Right lung (tissue), 5 donors: ENCODE measurements around the gene JCHAIN. TPM values are rescaled to one million over a fixed set of nuclear protein-coding genes. Genes with fewer than 3 reads are reported as not detected.
"Not testable (repeated sequence)": the region's sequence is repeated elsewhere in the genome, so short reads cannot be mapped to it uniquely, and the experiment has no call there.

ENCODE experiments used
- DNase-seq, 2 donors: peaks; one replicate each; pipeline ENCODE4 v3.0.0-alpha.2; 2013
- polyA plus RNA-seq, 5 donors: library from polyadenylated mRNA; unstranded; fragments of 120-200 nt; gene quantifications; one replicate each; pipeline versions ENCODE4 v1.2.1 to v1.2.3, GENCODE V29; 2013; ENCODE audit warnings: inconsistent platforms in 1 of 5, low replicate concordance in 1 of 5; ENCODE audit not compliant: insufficient read length in 5 of 5, insufficient read depth in 1 of 5

Gene JCHAIN
- polyA plus RNA-seq, 5 donors, result 1.9 to 4.1 (median 2.2) TPM

DNA sequence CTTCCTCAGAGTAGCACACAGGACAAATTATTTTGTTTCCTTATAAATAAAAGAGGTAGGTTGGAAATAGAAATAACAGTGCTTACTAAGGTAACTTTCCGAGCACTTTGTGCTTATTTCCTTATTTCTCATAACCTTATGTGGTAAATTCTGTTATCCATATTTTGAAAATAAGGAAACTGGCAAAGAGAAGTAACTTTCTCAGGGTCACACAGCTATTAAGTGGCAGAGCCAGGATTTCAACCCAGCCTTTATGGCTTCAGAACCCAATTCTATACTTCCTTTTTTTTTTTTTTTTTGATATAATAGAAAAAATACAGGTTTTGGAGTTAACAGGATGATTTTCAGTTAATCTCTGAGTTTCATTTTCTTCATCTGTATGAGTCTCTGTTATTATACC, 25.4 kb upstream of the JCHAIN start:
- DNase-seq, result no peak

GRCh38 chr4:70688795-70689231, 22.5 kb upstream of the JCHAIN start:
- no peak for DNase-seq

DNA sequence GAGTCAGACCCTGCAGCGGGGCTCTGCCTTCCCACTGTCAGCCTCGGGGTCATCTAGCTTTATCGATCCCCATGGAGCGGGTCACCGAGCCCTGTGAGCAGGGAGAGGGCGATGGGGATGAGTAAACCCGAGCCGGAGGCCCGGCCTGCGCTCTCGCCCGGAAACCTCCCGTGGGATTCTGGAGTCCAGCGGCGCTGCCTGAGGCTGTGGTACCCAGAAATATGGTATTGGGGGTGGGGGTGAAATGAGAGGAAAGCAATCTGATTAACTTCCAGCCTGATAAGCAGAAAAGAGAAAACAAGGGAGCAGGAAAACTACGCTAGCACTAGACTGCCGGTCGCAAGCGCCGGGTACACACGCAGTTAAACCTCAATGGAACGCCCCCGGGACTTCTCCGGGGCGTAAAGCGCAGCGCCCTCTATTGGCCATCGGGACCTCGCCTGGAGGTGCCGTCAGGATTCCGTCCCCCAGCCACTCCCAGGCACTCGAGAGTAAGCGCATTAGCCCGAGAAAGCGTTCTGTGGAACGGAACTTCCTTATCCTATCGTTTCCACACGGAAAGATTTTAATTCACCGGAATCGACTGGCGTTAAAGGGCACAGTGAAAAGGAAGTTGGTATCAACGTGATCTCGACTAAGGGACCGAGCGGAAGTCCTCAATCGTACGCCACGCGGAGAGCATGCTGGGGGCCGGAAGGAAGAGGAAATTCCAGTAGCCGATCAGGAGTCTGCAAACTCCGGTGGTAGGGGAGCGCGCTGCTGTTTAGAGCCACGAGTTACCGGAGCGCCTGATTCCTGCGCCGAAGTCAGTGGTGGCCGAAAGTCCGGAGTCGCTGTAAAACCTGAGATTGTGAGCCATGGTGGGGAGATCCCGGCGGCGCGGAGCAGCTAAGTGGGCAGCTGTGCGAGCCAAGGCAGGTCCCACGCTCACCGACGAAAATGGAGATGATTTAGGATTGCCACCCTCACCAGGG, 21.8 kb upstream of the JCHAIN start, which contains the start of gene UTP3:
Gene UTP3, plus strand, starts transcription at position 712 of the 974 bp plus-strand sequence. Its CDS starts 146 bp downstream, at position 858.
- peak; percentile 97 to 98 for DNase-seq

DNA sequence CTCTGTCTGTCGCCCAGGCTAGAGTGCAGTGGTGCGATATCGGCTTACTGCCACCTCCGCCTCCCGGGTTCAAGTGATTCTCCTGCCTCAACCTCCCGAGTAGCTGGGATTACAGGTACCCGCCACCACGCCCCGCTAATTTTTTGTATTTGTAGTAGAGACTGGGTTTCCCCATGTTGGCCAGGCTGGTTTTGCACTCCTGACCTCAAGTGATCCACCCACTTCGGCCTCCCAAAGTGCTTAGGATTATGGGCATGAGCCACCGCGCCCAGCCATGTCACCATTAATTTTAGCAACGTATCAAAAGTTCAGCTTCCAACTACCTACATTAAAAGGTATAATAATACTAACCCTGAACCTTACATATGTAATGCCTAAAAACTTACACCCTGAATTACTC, 21.1 kb upstream of the JCHAIN start:
- DNase-seq, result no peak

DNA sequence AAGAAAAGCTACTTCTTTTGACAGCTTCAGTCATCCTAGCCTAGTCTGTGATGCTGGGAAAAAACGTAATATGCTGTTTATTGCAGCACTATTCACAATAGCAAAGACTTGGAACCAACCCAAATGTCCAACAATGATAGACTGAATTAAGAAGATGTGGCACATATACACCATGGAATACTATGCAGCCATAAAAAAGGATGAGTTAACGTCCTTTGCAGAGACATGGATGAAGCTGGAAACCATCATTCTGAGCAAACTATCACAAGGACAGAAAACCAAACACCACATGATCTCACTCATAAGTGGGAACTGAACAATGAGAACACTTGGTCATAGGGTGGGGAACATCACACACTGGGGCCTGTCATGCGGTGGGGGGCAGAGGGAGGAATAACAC, 15.8 kb upstream of the JCHAIN start:
- not testable (repeated sequence) for DNase-seq

DNA sequence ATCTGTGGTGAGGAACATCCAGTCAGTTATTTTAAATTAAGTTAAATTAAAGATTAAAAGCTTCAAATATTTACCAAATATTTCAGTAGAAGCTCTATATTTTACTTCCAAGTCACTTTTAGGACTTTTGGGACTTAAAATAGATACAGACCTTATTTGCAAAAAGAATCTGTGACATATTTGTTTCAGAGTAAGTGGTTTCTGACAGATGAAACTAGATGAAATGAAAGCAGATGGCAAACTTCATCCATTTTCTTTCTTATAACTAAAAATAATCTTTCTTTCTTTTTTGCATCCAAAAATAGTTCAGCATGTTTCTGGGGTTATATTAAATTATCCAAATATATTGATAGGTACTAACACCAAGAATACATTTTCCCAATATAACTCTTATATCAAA, 15.4 kb upstream of the JCHAIN start:
- no peak for DNase-seq

DNA sequence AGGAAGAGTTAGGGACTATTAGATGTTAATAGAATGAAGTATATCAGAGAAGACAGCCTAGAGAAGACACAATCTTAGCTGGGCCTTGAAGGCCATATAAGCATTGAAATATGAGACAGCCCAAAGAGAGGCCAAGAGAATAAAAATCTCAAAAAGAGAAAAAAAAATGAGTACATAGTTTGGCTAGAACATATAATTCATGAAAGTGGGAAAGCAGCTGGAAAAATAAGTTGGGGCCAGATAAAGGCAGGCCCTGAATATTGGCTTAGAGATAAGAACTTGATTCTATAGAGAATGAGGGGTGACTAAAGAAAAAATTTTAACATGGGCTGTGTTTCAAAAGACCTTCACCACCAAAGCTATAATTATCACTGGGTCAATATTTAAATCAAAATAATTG, 14.6 kb upstream of the JCHAIN start:
- DNase-seq, result peak; percentile 57 to 62

DNA sequence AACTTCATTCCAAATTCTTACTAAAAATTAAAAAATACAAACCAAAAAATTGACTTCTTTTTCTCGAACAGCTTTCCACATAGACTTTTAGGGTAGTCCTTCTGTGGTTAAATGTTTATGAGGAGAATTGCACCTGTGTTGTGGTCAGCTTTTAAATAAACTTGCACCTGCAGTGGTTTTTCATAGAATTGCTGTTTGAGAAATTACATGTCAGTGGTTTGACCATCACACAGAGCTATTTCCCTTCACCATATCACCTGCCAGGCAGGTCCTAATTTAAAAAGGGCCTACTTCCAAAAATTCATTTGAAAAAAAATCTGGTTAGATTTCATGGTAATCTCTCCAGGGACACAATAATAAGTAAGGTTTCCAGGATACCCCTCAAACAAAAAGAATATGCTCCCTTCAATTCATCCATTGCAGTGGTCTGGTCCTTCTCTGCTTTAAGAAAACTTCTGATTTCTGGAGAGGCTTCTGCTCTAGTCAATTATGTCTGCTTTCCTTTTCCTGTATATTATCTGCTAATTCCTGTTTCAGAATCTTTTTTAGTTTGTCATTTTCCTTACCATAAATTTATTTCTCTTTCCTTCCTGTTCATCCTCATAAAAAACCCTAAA, 12.2 kb upstream of the JCHAIN start:
- no peak for DNase-seq

DNA sequence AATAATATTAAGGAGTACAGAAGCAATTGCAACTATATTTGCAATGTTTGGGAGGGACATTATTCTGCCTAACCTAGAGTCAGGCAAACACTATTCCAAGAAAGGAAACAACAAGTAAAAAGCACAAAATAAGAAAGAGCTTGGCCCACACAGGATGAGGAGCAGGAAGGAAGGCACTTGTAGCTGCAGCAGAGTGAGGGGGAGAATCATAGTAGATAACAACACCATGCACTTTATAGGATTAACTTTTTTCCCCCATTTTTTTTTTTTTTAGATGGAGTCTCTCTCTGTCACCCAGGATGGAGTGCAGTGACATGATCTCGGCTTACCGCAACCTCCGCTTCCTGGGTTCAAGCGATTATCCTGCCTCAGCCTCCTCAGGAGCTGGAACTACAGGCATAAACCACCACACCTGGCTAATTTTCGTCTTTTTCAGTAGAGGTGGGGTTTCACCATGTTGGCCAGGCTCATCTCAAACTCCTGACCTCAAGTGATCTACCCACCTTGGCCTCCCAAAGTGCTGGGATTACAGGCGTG, 10.3 kb upstream of the JCHAIN start:
- no peak for DNase-seq

DNA sequence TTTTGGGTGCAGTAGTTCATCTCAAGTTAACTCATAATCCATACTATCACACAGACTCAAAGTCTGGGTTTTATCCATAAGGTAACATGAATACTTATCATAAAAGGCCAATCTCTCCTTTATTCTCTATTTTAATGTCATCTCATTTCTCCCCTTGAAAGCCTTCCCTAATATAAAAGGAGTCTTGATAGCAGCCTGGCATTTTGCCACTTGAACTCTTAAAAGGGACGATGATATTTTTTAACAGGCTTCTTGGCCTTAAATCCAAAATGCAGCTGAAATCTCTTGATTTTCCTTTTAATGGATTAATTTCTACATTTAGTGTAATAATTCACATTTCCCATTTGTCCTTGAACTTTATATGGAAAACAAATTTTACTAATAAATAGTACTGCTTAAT, 8.4 kb upstream of the JCHAIN start:
- no peak for DNase-seq

- no peak for DNase-seq
These were observed 7.9 kb upstream of the JCHAIN start for GRCh38 chr4:70674191-70674590.

DNA sequence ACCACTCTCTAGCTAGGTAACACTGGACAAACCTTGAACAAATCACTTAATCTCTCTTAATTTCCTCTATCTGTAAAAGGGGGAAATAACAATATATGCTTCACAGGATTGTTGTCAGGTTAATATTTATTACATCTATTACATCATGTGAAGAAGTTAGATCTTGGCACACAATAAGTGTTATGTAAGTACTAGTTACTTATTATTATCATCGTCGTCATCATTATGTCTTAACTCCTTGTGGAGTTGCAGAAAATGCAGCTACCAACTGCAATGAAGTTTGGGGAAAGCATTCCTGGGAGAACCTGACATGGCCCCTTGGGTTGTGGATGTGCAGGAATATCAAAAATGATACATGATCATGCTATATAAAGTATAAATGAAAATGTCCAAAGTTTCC, 4.8 kb upstream of the JCHAIN start:
- DNase-seq, result no peak

- DNase-seq, result no peak
These were observed 4.2 kb upstream of the JCHAIN start for GRCh38 chr4:70670332-70671014.

DNA sequence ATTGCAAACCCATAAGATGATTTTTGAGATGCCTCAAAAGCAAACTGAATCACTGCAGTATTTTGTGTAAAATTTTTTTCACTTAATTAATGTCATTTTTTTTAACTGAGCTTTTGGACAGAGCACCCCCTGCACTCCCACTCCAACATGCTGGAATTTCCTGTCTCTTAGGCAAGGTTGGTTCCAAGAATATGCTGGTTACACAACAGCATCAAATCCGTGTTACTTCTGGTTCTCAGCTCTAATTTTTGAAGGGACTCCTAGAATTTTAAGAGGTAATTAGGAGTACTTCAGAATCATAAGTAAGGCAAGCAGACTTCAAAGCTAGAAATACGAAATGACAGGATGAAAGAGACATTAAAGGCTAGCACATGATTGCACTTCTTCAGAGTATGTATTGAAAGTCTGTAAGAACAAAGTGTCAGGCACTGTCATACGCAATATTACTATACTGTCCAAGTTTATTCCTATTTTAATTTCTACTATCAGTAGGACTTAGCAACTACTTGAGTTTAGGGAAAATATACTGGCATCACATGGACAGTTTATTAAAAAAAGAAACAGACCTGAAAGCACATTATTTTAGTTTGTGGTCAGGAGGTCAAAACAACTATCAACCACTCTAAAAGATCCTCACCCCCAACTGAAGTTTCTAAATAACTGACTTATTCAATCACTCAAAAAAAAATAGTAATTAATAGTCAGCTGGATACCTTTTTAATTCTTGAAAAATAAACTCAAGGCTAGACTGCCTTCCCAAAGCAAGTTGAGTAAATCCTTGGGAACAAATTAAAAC, 1.6 kb upstream of the JCHAIN start:
- peak; percentile 55 to 57 for DNase-seq

- DNase-seq, result not testable (repeated sequence)
These were observed 4.9 kb downstream of the JCHAIN start for GRCh38 chr4:70661309-70661922.

GRCh38 chr4:70660106-70660505, 6.2 kb downstream of the JCHAIN start:
- DNase-seq, result no peak

- no peak for DNase-seq
These were observed 7.9 kb downstream of the JCHAIN start for GRCh38 chr4:70658418-70658817.

GRCh38 chr4:70657326-70657725, 9.0 kb downstream of the JCHAIN start:
- no peak for DNase-seq

DNA sequence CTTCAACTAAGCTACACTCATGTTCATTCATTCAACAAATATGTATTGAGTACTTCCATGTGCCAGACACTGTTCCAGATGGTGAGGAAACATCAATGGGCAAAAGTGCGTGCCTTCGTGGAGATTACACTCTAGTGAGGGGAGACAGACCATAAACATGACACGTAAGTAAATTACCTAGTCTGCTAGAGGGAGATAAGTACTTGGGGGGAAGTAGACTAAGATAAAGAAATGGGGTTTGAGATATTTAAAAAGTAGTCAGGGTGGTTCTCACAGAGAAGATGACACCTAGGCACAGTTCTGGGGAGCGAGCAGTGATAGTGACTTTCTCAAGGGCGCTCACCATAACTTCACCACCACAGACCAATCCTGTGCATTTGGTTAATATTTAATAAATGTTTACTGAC, 11.7 kb downstream of the JCHAIN start:
- no peak for DNase-seq

GRCh38 chr4:70651864-70652506, 14.3 kb downstream of the JCHAIN start:
- DNase-seq, result peak in 1 of 2 donors; percentile 36
